Measurements from ENCODE around the gene HRCT1.

HRCT1 gene

DNA sequence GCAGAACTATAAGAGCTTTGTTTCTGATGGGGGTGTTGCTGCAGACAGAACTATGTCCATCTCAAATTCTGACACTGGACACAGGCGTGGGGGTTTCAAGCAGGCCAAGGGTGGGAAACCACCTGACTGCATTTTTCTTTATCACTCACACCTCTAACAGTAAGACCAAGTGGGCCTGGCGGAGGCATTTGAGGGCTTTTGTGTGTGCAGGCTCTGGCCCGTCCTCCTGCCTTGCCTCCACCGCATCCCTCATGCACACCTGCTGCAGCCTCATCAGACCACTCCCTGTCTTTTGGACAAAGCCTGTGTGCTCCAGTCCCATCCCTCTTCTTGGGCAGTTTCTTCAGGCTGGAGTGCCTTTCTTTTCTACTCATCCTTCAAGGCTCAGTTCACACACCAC lies 43.7 kb upstream of the HRCT1 start:
- TF ChIP-seq, protein P1, sequence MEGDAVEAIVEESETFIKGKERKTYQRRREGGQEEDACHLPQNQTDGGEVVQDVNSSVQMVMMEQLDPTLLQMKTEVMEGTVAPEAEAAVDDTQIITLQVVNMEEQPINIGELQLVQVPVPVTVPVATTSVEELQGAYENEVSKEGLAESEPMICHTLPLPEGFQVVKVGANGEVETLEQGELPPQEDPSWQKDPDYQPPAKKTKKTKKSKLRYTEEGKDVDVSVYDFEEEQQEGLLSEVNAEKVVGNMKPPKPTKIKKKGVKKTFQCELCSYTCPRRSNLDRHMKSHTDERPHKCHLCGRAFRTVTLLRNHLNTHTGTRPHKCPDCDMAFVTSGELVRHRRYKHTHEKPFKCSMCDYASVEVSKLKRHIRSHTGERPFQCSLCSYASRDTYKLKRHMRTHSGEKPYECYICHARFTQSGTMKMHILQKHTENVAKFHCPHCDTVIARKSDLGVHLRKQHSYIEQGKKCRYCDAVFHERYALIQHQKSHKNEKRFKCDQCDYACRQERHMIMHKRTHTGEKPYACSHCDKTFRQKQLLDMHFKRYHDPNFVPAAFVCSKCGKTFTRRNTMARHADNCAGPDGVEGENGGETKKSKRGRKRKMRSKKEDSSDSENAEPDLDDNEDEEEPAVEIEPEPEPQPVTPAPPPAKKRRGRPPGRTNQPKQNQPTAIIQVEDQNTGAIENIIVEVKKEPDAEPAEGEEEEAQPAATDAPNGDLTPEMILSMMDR (IDR thresholded peaks at IDR 0.05; ENCODE audit: low read depth, low read length), result no peak

DNA sequence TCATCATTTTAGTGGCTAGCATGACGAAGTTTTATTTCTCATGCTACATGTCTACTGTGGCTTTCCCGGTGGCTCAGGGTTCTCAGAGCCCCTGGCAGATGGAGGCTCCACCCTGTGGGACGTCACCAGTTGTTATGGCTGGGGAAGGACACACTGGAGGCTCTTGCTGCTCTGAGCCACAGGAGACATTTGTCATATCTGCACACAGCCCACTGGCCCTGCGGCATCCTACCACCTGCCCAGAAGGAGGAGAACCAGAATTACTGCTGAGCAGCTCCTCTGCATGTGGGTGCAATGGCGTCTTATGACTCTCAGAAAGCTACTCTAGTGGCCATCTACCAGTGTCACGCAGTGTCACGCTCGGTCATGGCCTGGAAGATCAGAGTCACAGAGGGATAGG lies 42.4 kb upstream of the HRCT1 start:
- TF ChIP-seq, protein P1 (IDR thresholded peaks at IDR 0.05; ENCODE audit: low read depth, low read length), result no peak
- no peak overlapping the region for H3K4me3 ChIP-seq (ENCODE audit: low read depth, low read length)

More for the DNA sequence above, 43.7 kb upstream of the HRCT1 start:
- H3K4me3 ChIP-seq (ENCODE audit: low read depth, low read length), result no peak overlapping the region

DNA sequence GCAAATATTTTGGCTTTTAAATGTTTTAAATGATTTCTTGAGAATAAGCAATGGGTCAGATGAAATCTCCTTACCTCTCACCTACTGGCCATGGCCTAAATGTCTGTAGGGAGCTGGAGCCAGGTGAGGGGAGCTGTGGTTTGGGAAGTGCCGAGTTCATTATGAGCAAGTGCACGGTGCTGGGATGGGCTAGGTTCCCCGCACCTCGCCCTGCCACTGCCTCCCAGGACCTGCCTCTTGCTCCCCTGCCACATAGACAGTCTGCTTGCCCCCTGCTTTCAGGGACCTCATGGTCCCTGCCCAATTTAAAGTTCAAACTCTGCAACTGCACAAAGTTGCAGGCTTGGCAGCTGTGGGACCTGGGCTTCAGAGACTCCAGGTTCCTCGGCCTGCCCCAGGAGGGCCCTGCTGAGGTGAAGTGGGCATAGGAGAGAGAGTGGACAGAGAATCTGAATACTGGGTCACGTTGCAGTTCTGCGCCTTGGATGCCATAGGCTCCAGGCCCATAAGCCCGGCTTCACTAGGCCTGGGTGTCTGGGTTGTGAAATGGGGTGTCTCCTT lies 41.2 kb upstream of the HRCT1 start:
- TF ChIP-seq, protein P1 (IDR thresholded peaks at IDR 0.05; ENCODE audit: low read depth, low read length), result no peak
- H3K4me3 ChIP-seq (ENCODE audit: low read depth, low read length), result no peak overlapping the region

DNA sequence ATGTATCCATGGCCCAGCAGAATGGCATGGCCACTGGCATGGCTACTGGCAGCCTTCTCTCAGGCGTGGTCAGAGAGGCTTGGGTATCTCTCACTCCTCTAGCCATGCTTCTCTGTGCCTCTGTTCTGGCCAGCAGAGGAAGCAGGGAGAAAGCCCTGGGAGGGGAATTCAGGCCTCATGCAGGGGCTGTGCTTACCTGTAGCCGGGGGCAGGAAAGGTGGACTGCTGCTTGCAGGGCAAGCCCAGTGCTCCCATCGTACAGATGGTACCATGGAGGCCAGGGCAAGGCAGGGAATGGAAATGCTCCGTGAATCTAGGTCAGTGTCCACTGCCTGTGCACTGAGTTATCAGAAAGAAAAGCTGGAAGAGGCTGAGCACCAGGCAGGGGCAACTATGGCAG lies 38.5 kb upstream of the HRCT1 start:
- H3K4me3 ChIP-seq (ENCODE audit: low read depth, low read length), result no peak overlapping the region
- TF ChIP-seq, protein P1 (IDR thresholded peaks at IDR 0.05; ENCODE audit: low read depth, low read length), result no peak

DNA sequence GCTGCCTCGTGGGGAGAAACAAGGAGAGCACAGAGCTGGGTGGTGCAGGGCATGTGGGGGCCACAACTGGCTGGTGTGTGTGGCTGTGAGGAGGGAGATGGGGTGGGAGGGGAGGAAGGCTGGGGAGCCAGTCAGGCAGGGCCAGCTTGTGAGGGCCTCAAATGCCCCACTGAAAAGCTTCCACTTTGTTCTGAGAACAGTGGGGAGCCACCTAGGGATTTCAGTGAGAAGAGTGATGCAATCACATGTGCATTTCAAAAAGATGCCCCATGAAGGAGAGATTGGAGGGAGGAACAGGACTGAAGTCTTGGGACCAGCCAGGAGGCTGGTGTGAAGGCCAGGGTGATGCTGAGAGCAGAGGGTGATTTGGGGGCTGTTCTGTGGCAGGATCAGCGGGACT lies 37.1 kb upstream of the HRCT1 start:
- TF ChIP-seq, protein P1 (IDR thresholded peaks at IDR 0.05; ENCODE audit: low read depth, low read length), result no peak
- no peak overlapping the region for H3K4me3 ChIP-seq (ENCODE audit: low read depth, low read length)

DNA sequence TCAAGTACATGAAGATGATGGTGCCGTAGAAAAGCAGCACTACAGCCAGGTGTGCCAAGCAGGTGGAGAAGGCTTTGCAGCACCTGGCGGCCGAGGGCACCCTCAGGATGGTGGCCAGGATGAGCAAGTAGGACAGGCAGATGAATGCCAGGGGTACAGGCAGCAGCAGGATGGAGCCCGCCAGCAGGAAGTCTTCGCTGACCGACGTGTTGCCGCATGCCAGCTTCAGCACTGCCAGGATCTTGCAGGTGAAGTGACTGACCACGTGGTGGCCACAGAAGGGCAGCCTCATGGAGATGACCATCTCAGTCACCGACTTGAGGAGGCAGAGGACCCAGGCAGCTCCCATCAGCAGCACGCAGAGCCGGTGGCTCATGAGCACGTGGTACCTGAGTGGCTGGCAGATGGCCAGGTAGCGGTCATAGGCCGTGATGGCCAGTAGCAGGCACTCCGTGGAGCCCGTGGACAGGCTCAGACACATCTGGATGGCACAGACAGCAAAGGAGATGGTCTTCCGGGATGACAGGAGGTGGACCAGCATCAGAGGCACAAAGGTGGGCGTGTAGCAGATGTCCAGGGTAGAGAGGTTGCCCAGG lies 36.3 kb upstream of the HRCT1 start:
- TF ChIP-seq, protein P1 (IDR thresholded peaks at IDR 0.05; ENCODE audit: low read depth, low read length), result no peak
- H3K4me3 ChIP-seq (ENCODE audit: low read depth, low read length), result no peak overlapping the region

DNA sequence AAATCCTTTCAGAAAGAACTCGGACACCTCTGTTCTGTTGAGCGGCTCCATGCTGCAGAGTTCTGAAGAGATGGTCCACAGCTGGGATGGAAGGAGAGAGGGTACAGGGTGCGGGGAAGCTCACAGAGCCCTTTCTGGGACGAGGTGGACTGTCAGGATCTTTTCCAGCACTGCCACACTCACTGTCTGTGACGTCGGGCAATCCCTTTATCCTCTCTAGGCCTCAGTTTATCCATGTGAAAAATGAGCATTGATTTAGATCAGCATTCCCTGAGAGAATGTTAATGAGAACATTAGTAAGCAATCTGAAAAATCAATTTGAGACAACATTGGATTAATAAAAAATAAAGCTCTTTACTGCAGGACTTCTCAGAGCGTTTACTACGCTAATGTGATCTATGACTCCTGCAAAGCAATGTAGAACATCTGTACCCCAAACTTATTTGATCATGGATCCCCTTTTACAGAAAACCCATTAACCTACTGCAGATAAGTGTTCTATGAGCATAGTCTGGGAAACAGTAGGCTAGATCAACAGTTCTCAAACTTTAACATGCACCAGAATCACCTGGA lies 35.6 kb upstream of the HRCT1 start, which contains the start of gene OR13J1:
Gene OR13J1, minus strand, starts transcription at position 51 of the 573 bp plus-strand sequence. Its CDS starts 0 bp downstream, at position 51.
- TF ChIP-seq, protein P1 (IDR thresholded peaks at IDR 0.05; ENCODE audit: low read depth, low read length), result no peak
- H3K4me3 ChIP-seq (ENCODE audit: low read depth, low read length), result no peak within 1 kb of the TSS
